Testis (tissue), 3 donors: ENCODE measurements around the gene STAP2. TPM values are rescaled to one million over a fixed set of nuclear protein-coding genes. Genes with fewer than 3 reads are reported as not detected.

ENCODE experiments used
- DNase-seq: peaks from one replicate; pipeline ENCODE4 v3.0.0-alpha.2; 2019
- H3K27ac ChIP-seq, 2 donors: fragments of 200-600 bp; sonication (generic); one replicate each; pipeline ENCODE4 v1.5.1; 2019
- H3K27me3 ChIP-seq: fragments of 200-600 bp; sonication (generic); one replicate; pipeline ENCODE4 v1.5.1; 2019
- H3K36me3 ChIP-seq: fragments of 200-600 bp; sonication (generic); one replicate; pipeline ENCODE4 v1.5.1; 2017; ENCODE audit warnings: low read depth; ENCODE audit errors: missing control alignments
- H3K4me1 ChIP-seq: fragments of 200-600 bp; sonication (generic); one replicate; pipeline ENCODE4 v1.5.1; 2019
- H3K4me3 ChIP-seq, 2 donors: fragments of 200-600 bp; sonication (generic); one replicate each; pipeline ENCODE4 v1.5.1; 2017 to 2019
- H3K9me3 ChIP-seq: fragments of 200-600 bp; sonication (generic); one replicate; pipeline ENCODE4 v1.5.1; 2017
- POLR2A ChIP-seq: fragments of 450-650 bp; IDR thresholded peaks from one replicate; pipeline ENCODE4 v1.6.1; 2017; ENCODE audit warnings: antibody characterized with exemption, mild to moderate bottlenecking, moderate library complexity
- WGBS, 2 donors: methylation state at CpG; one replicate each; pipeline ENCODE4 v1.1.5; 2018; 5-methylcytosine and 5-hydroxymethylcytosine counted together
- intact Hi-C: fragments of 100-400 bp; cut with DNase I; formaldehyde crosslinking; loops from one replicate; pipeline ENCODE4 v1.15.1; 2023; ENCODE audit warnings: low total_unique reads
- polyA plus RNA-seq: library from polyadenylated mRNA; stranded (reverse); fragments of 350-450 nt; fragmentation: Illumina TruSeq; extraction: RNeasy Lipid Tissue Mini Kit (QIAGEN cat#74804); gene quantifications from one replicate; pipeline ENCODE4 v1.2.3, GENCODE V29; 2014; ENCODE audit warnings: low read depth, low replicate concordance; ENCODE audit not compliant: insufficient read depth
- total RNA-seq, 2 donors: library from RNA; depleted of rRNA; stranded (reverse); fragments of >200 nt; gene quantifications; one replicate each; pipeline ENCODE4 v1.2.3, GENCODE V29; 2016
- TF ChIP-seq, protein P1 (sequence below), 3 experiments: fragments of 450-650 bp in 2 of 3; fragments of 200-600 bp in 1 of 3; sonication (generic) in 1 of 3; IDR thresholded peaks; one replicate each; pipeline ENCODE4 v1.5.1; 2016 to 2019; ENCODE audit warnings: antibody characterized with exemption in 3 of 3, mild to moderate bottlenecking in 2 of 3, moderate library complexity in 1 of 3

Gene STAP2
- total and polyA plus RNA-seq, 3 donors from 2014 or later = 5.3 to 6.4 (median 6.2) TPM

DNA sequence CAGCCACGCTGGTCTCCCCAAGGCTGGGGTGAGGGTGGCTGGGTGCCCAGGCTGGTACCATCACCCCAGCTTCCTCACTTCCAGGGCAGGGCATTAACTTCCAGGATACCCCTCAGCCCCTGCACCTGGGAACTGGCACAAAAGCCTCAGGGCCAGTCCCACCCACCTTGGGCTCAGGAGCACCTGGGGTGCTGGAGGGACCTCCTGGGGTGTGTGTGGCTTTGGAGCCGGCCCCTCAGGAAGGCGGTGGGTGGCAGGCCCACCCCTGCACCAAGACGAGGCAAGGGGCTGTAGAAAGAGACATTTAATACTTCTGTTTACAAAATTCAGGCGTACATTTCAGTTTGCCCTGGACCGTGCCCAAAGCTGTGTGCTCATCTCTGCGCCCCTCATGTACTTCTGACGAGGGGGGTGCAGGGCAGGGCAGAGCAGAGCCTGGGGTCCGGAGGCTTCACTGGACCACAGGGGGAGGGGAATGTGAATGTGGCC, 21.5 kb upstream of the STAP2 start:
- Histone ChIP-seq H3K9me3 (no peaks in the 10 kb centered on the region), H3K27ac (peak overlapping the region; percentile 45 to 59), H3K4me1 (peaks cover 23% of the 10 kb centered on the region), H3K36me3 (no peaks in the 10 kb centered on the region), H3K27me3 (no peaks in the 10 kb centered on the region), H3K4me3 (no peak overlapping the region)
- TF ChIP-seq POLR2A = no peak
- TF ChIP-seq, protein P1, sequence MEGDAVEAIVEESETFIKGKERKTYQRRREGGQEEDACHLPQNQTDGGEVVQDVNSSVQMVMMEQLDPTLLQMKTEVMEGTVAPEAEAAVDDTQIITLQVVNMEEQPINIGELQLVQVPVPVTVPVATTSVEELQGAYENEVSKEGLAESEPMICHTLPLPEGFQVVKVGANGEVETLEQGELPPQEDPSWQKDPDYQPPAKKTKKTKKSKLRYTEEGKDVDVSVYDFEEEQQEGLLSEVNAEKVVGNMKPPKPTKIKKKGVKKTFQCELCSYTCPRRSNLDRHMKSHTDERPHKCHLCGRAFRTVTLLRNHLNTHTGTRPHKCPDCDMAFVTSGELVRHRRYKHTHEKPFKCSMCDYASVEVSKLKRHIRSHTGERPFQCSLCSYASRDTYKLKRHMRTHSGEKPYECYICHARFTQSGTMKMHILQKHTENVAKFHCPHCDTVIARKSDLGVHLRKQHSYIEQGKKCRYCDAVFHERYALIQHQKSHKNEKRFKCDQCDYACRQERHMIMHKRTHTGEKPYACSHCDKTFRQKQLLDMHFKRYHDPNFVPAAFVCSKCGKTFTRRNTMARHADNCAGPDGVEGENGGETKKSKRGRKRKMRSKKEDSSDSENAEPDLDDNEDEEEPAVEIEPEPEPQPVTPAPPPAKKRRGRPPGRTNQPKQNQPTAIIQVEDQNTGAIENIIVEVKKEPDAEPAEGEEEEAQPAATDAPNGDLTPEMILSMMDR (IDR thresholded peaks at IDR 0.05) = no peak
- intact Hi-C loops = no loop called here
- DNase-seq = no peak
- WGBS, 2 donors = 67 to 74% methylated on average over 8 to 9 of the region's 9 CpGs

DNA sequence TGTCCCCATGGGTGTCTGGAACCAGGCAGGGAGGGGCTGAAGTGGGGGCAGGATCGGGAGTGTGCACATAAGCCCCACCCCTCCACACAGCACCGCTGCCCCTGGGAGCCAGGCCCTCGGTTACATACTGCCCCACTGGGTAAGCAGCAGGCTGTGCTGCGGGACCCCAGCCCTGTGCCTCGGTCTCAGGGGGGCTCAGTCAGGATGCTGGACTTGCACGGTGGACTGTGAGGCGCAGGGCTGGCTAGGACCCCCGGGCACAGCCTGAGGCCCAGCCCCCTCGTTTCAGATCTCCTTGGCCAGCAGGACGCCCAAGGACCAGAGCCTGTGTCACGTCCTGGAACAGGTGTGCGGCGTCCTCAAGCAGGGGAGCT, 21.0 kb upstream of the STAP2 start:
- whole genome bisulfite sequencing, 2 donors = 80 to 96% methylated on average over 5 to 12 of the region's 13 CpGs
- Histone ChIP-seq H3K27ac (no peak overlapping the region), H3K27me3 (no peaks in the 10 kb centered on the region), H3K4me3 (no peak overlapping the region), H3K4me1 (peaks cover 23% of the 10 kb centered on the region), H3K36me3 (no peaks in the 10 kb centered on the region), H3K9me3 (no peaks in the 10 kb centered on the region)
- intact Hi-C loops = loop anchor here (10.0 kb wide), 1 partner anchor 85 kb away; the partner anchor contains the start of gene SHD
- no peak for DNase-seq
- no peak for TF ChIP-seq POLR2A
- TF ChIP-seq, protein P1 (IDR thresholded peaks at IDR 0.05) = no peak

DNA sequence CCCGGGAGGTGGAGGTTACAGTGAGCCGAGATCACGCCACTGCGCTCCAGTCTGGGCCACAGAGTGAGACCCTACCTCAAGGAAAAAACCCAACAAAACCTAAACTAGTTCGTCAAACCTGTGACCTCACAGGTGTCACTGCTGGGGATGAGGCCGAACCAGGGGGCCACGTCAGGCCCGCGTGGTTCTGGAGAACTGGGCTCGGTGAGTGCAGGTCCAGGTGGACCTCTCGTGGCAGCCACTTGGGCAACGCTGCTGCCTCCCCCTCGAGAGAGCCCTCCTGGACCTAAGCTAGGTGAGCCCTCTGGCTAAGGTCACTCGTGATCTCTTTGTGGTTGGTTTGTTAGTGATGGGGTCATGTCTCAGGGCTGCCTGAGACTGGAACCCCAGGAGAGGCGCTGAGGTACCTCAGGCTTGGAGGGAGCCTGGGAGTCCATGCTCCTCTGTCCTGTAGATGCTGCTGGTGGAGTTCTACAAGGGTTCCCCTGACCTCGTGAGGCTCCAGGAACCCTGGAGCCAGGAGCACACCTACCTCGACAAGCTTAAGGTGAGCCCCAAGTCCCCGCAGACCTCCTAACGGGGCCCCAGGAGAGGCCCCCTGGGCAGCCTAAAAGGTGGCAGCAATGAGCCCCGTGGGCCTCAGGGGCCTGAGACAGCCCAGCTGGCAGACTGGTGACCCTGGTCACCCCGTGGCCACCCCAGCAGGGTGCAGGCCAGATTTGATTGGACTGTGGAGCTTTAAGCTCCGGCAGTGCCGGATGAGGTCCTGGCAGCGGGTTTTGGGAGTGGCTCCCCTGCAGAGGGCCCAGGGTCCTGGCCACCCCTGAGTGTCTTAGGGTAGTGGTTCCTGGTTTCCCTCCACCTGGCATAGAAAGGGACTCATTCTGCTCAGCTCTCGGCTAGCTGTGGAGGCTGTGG, 20.3 kb upstream of the STAP2 start:
- TF ChIP-seq POLR2A = no peak
- TF ChIP-seq, protein P1 (IDR thresholded peaks at IDR 0.05) = no peak
- Histone ChIP-seq H3K36me3 (no peaks in the 10 kb centered on the region), H3K27ac (no peak overlapping the region), H3K4me3 (no peak overlapping the region), H3K27me3 (no peaks in the 10 kb centered on the region), H3K9me3 (no peaks in the 10 kb centered on the region), H3K4me1 (peaks cover 23% of the 10 kb centered on the region)
- no peak for DNase-seq
- intact Hi-C loops = loop anchor here (10.0 kb wide), 1 partner anchor 84 kb away; the partner anchor contains the start of gene SHD
- WGBS, 2 donors = 90 to 91% methylated on average over 18 to 24 of the region's 25 CpGs

DNA sequence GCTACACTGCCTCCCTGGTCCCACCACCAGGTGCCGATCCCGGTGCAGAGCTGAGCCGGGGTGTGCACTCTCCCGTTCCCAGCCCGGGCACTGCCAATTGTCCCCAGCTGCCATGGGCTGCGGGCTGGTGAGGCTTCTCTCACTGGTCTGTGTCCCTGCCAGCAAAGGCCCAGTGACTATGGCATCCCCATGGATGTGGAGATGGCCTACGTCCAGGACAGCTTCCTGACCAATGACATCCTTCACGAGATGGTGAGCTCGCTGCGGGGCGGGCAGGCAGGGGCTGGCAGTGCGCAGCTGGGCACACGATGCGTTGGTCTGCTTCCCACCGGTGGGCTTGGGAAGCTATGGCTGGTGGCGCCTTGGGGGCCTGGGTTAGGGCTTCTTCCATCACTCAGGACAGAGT, 19.3 kb upstream of the STAP2 start:
- Histone ChIP-seq H3K4me3 (no peak overlapping the region), H3K36me3 (no peaks in the 10 kb centered on the region), H3K9me3 (no peaks in the 10 kb centered on the region), H3K4me1 (peaks cover 23% of the 10 kb centered on the region), H3K27ac (no peak overlapping the region), H3K27me3 (no peaks in the 10 kb centered on the region)
- intact Hi-C loops = loop anchor here (10.0 kb wide), 1 partner anchor 83 kb away; the partner anchor contains the start of gene SHD
- 90 to 100% methylated on average over 1 to 16 of the region's 16 CpGs for WGBS, 2 donors
- no peak for DNase-seq
- TF ChIP-seq, protein P1 (IDR thresholded peaks at IDR 0.05) = no peak
- TF ChIP-seq POLR2A = no peak
